HepG2 (cell line): ENCODE data around the gene CIAO3. TPM values are rescaled to one million over a fixed set of nuclear protein-coding genes. Genes with fewer than 3 reads are reported as not detected.

Experiments
- BORCS8-MEF2B ChIP-seq: sonication (generic); formaldehyde crosslinking; IDR thresholded peaks from 2 replicates; pipeline ENCODE4 v1.8.0; 2022; ENCODE audit warnings: mild to moderate bottlenecking, missing genetic modification reagents
- BRD4 ChIP-seq: sonication (generic); formaldehyde crosslinking; IDR thresholded peaks from 2 replicates; pipeline ENCODE4 v1.4.0; 2020; ENCODE audit warnings: missing genetic modification reagents
- EED ChIP-seq: sonication (generic); formaldehyde crosslinking; IDR thresholded peaks from 2 replicates; pipeline ENCODE4 v1.5.0; 2020; ENCODE audit warnings: mild to moderate bottlenecking, missing genetic modification reagents
- ELF1 ChIP-seq: sonication (generic); formaldehyde crosslinking; IDR thresholded peaks from 2 replicates; pipeline ENCODE4 v1.4.0; 2020; ENCODE audit warnings: missing genetic modification reagents
- KDM3A ChIP-seq: IDR thresholded peaks from 2 replicates; pipeline ENCODE4 v1.6.1; 2018; ENCODE audit warnings: low read depth, missing compliant biosample characterization
- KMT2B ChIP-seq: IDR thresholded peaks from 2 replicates; pipeline ENCODE4 v1.6.1; 2016; ENCODE audit warnings: missing genetic modification reagents, missing compliant biosample characterization
- MBD4 ChIP-seq: IDR thresholded peaks from 2 replicates; pipeline ENCODE4 v1.6.1; 2012; ENCODE audit warnings: low read length, inconsistent platforms, borderline replicate concordance
- MTA3 ChIP-seq: sonication (generic); formaldehyde crosslinking; IDR thresholded peaks from 2 replicates; pipeline ENCODE4 v1.4.0; 2020; ENCODE audit warnings: missing genetic modification reagents
- ONECUT2 ChIP-seq: sonication (generic); formaldehyde crosslinking; IDR thresholded peaks from 2 replicates; pipeline ENCODE4 v1.4.0; 2020; ENCODE audit warnings: missing genetic modification reagents
- RBAK ChIP-seq: sonication (generic); formaldehyde crosslinking; IDR thresholded peaks from 2 replicates; pipeline ENCODE4 v1.5.1; 2020; ENCODE audit warnings: mild to moderate bottlenecking, missing genetic modification reagents
- SALL1 ChIP-seq: sonication (generic); formaldehyde crosslinking; IDR thresholded peaks from 2 replicates; pipeline ENCODE4 v1.8.0; 2022; ENCODE audit warnings: mild to moderate bottlenecking, missing genetic modification reagents
- SIX4 ChIP-seq: sonication (generic); formaldehyde crosslinking; IDR thresholded peaks from 2 replicates; pipeline ENCODE4 v1.4.0; 2020; ENCODE audit warnings: missing genetic modification reagents
- SYNCRIP ChIP-seq: fragments of 200-400 bp; formaldehyde crosslinking; IDR thresholded peaks from 2 replicates; pipeline ENCODE4 v1.6.1; 2018; ENCODE audit warnings: mild to moderate bottlenecking, low read depth, low read length; ENCODE audit not compliant: insufficient read depth
- ZNF10 ChIP-seq: sonication (generic); formaldehyde crosslinking; IDR thresholded peaks from 2 replicates; pipeline ENCODE4 v1.4.0; 2020; ENCODE audit warnings: mild to moderate bottlenecking, low read depth, missing genetic modification reagents, borderline replicate concordance
- ZNF224 ChIP-seq: sonication (generic); formaldehyde crosslinking; IDR thresholded peaks from 2 replicates; pipeline ENCODE4 v1.5.0; 2020; ENCODE audit warnings: mild to moderate bottlenecking, missing genetic modification reagents
- ZNF496 ChIP-seq: sonication (generic); formaldehyde crosslinking; IDR thresholded peaks from 2 replicates; pipeline ENCODE4 v1.8.1; 2023; ENCODE audit warnings: mild to moderate bottlenecking, moderate library complexity, missing genetic modification reagents; ENCODE audit not compliant: insufficient replicate concordance
- ZNF550 ChIP-seq: sonication (generic); formaldehyde crosslinking; IDR thresholded peaks from 2 replicates; pipeline ENCODE4 v1.4.0; 2020; ENCODE audit warnings: mild to moderate bottlenecking, missing genetic modification reagents, borderline replicate concordance
- ZZZ3 ChIP-seq: sonication (generic); formaldehyde crosslinking; IDR thresholded peaks from 2 replicates; pipeline ENCODE4 v1.4.0; 2020; ENCODE audit warnings: missing genetic modification reagents, mild to moderate bottlenecking, borderline replicate concordance
- polyA plus RNA-seq, 8 experiments: library from polyadenylated mRNA; depleted of rRNA in 3 of 8; stranded (reverse) in 7 of 8; unstranded in 1 of 8; fragments of >200 nt; fragmentation: Illumina TruSeq in 4 of 8; extraction: Trizol in 4 of 8; gene quantifications; 2 replicates each; pipeline versions ENCODE4 v1.2.1 to v1.2.3, GENCODE V29; 2011 to 2016; ENCODE audit warnings: low read depth in 4 of 8, missing spikeins in 1 of 8, mixed read lengths in 1 of 8; ENCODE audit not compliant: insufficient read depth in 1 of 8
- total RNA-seq, 5 experiments: library from RNA; depleted of rRNA; stranded (reverse); fragments of >200 nt; fragmentation: Illumina TruSeq; extraction: Trizol; gene quantifications; 2 replicates each; pipeline ENCODE4 v1.2.3, GENCODE V29; 2016; ENCODE audit warnings: low read depth in 1 of 5
- TF ChIP-seq, protein P1 (sequence below): sonication (generic); formaldehyde crosslinking; IDR thresholded peaks from 2 replicates; pipeline ENCODE4 v1.5.0; 2020; ENCODE audit warnings: missing genetic modification reagents
- TF ChIP-seq, protein P2 (sequence below): sonication (generic); formaldehyde crosslinking; IDR thresholded peaks from 2 replicates; pipeline ENCODE4 v1.4.0; 2020; ENCODE audit warnings: missing genetic modification reagents
- TF ChIP-seq, protein P3 (sequence below): sonication (generic); formaldehyde crosslinking; IDR thresholded peaks from 2 replicates; pipeline ENCODE4 v1.4.0; 2020; ENCODE audit warnings: mild to moderate bottlenecking, missing genetic modification reagents
- TF ChIP-seq, protein P4 (sequence below): sonication (generic); formaldehyde crosslinking; IDR thresholded peaks from 2 replicates; pipeline ENCODE4 v1.9.0; 2021; ENCODE audit warnings: missing genetic modification reagents, borderline replicate concordance

The CIAO3 gene
- total and polyA plus RNA-seq, 2 of the 13 experiments (the other 11 are each of a cell fraction or from before 2014, with no cell fraction given) = 21.7 to 25.0 TPM

DNA sequence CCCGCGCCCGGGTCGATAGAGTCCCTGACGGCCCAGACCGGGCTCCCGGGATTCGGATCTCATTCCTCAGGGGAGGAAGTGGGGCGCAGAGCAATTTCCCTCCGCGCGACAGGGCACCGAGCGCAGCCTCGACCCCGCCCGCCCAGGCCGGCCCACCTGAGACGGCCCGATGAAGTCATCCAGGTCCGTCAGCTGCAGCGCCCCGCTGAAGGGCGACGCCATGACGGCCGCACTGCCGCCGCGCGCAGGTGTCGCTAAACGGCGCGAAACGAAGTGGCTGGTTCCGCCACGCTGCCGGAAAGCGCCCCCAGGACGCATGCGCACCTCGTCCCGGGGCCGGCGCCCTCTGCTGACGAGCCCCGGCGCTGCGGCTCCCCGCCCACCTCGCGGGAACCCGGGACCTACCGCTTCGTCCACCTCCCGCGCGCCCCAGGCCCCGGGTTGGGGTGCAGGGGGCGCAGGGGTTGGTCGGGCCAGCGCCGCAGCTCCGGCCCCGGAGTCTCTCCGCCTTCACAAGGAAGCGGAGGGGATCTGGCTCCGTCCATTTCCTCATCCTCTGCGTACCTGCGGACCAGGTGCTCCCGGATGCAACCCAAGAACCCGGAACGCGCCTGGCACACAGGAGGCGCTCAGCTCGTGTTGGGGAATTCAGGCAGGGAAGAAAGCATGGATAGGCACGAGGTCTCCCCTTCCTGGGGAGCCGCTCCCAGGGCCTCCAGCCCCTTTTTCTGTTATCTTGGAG is at the start of gene CIAO3 (continued):
- TF ChIP-seq, protein P1, sequence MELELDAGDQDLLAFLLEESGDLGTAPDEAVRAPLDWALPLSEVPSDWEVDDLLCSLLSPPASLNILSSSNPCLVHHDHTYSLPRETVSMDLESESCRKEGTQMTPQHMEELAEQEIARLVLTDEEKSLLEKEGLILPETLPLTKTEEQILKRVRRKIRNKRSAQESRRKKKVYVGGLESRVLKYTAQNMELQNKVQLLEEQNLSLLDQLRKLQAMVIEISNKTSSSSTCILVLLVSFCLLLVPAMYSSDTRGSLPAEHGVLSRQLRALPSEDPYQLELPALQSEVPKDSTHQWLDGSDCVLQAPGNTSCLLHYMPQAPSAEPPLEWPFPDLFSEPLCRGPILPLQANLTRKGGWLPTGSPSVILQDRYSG (CRISPR knock-in tag) = no peak
- no peak for TF ChIP-seq ZNF224 (CRISPR knock-in tag)
- peak; percentile 65 for TF ChIP-seq SALL1 (CRISPR knock-in tag)
- TF ChIP-seq MTA3 (CRISPR knock-in tag) = no peak
- TF ChIP-seq BRD4 = 0 out of 2 replicates have a peak, but pooled peaks have one; percentile 38
- TF ChIP-seq EED (CRISPR knock-in tag) = 0 out of 2 replicates have a peak, but pooled peaks have one; percentile 40
- TF ChIP-seq SIX4 (CRISPR knock-in tag) = 0 out of 2 replicates have a peak, but pooled peaks have one; percentile 29
- TF ChIP-seq ZNF10 (CRISPR knock-in tag) = no peak
- TF ChIP-seq, protein P2, sequence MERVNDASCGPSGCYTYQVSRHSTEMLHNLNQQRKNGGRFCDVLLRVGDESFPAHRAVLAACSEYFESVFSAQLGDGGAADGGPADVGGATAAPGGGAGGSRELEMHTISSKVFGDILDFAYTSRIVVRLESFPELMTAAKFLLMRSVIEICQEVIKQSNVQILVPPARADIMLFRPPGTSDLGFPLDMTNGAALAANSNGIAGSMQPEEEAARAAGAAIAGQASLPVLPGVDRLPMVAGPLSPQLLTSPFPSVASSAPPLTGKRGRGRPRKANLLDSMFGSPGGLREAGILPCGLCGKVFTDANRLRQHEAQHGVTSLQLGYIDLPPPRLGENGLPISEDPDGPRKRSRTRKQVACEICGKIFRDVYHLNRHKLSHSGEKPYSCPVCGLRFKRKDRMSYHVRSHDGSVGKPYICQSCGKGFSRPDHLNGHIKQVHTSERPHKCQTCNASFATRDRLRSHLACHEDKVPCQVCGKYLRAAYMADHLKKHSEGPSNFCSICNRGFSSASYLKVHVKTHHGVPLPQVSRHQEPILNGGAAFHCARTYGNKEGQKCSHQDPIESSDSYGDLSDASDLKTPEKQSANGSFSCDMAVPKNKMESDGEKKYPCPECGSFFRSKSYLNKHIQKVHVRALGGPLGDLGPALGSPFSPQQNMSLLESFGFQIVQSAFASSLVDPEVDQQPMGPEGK = peak; percentile 61; the same call in 1 of the 2 replicates
- TF ChIP-seq SYNCRIP = no peak
- 0 out of 2 replicates have a peak, but pooled peaks have one; percentile 24 for TF ChIP-seq BORCS8-MEF2B (CRISPR knock-in tag)
- peak; percentile 73; the same call in 1 of the 2 replicates for TF ChIP-seq KMT2B (CRISPR knock-in tag)
- peak; percentile 98 for TF ChIP-seq ELF1
- TF ChIP-seq ZNF550 (CRISPR knock-in tag) = peak; percentile 91; the same call in 1 of the 2 replicates
- no peak for TF ChIP-seq ONECUT2 (CRISPR knock-in tag)
- TF ChIP-seq RBAK (CRISPR knock-in tag) = no peak
- TF ChIP-seq ZZZ3 (CRISPR knock-in tag) = peak; percentile 84
- no peak for TF ChIP-seq MBD4
- TF ChIP-seq, protein P3, sequence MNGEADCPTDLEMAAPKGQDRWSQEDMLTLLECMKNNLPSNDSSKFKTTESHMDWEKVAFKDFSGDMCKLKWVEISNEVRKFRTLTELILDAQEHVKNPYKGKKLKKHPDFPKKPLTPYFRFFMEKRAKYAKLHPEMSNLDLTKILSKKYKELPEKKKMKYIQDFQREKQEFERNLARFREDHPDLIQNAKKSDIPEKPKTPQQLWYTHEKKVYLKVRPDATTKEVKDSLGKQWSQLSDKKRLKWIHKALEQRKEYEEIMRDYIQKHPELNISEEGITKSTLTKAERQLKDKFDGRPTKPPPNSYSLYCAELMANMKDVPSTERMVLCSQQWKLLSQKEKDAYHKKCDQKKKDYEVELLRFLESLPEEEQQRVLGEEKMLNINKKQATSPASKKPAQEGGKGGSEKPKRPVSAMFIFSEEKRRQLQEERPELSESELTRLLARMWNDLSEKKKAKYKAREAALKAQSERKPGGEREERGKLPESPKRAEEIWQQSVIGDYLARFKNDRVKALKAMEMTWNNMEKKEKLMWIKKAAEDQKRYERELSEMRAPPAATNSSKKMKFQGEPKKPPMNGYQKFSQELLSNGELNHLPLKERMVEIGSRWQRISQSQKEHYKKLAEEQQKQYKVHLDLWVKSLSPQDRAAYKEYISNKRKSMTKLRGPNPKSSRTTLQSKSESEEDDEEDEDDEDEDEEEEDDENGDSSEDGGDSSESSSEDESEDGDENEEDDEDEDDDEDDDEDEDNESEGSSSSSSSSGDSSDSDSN = peak; percentile 88
- peak; percentile 82; the same call in 1 of the 2 replicates for TF ChIP-seq KDM3A (CRISPR knock-in tag)
- TF ChIP-seq, protein P4, sequence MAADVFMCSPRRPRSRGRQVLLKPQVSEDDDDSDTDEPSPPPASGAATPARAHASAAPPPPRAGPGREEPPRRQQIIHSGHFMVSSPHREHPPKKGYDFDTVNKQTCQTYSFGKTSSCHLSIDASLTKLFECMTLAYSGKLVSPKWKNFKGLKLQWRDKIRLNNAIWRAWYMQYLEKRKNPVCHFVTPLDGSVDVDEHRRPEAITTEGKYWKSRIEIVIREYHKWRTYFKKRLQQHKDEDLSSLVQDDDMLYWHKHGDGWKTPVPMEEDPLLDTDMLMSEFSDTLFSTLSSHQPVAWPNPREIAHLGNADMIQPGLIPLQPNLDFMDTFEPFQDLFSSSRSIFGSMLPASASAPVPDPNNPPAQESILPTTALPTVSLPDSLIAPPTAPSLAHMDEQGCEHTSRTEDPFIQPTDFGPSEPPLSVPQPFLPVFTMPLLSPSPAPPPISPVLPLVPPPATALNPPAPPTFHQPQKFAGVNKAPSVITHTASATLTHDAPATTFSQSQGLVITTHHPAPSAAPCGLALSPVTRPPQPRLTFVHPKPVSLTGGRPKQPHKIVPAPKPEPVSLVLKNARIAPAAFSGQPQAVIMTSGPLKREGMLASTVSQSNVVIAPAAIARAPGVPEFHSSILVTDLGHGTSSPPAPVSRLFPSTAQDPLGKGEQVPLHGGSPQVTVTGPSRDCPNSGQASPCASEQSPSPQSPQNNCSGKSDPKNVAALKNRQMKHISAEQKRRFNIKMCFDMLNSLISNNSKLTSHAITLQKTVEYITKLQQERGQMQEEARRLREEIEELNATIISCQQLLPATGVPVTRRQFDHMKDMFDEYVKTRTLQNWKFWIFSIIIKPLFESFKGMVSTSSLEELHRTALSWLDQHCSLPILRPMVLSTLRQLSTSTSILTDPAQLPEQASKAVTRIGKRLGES (CRISPR knock-in tag) = no peak
- no peak for TF ChIP-seq ZNF496 (CRISPR knock-in tag)
